ENCODE data around the gene MAOA.

The MAOA gene

GRCh38 chrX:43735957-43736356 lies 79.9 kb downstream of the MAOA start:
- TF ChIP-seq RAD21 (IDR thresholded peaks at IDR 0.05; ENCODE audit: low read depth) (no peak), ZBTB7A (IDR thresholded peaks at IDR 0.05; ENCODE audit: low read depth) (no peak), EGR1 (IDR thresholded peaks at IDR 0.05) (no peak), CEBPB (IDR thresholded peaks at IDR 0.05) (no peak), REST (IDR thresholded peaks at IDR 0.05; ENCODE audit: low read depth) (no peak), EP300 (IDR thresholded peaks at IDR 0.05; ENCODE audit: borderline replicate concordance) (no peak), TEAD4 (IDR thresholded peaks at IDR 0.05) (no peak)
- TF ChIP-seq, protein P1, sequence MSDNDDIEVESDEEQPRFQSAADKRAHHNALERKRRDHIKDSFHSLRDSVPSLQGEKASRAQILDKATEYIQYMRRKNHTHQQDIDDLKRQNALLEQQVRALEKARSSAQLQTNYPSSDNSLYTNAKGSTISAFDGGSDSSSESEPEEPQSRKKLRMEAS (IDR thresholded peaks at IDR 0.05): no peak

DNA sequence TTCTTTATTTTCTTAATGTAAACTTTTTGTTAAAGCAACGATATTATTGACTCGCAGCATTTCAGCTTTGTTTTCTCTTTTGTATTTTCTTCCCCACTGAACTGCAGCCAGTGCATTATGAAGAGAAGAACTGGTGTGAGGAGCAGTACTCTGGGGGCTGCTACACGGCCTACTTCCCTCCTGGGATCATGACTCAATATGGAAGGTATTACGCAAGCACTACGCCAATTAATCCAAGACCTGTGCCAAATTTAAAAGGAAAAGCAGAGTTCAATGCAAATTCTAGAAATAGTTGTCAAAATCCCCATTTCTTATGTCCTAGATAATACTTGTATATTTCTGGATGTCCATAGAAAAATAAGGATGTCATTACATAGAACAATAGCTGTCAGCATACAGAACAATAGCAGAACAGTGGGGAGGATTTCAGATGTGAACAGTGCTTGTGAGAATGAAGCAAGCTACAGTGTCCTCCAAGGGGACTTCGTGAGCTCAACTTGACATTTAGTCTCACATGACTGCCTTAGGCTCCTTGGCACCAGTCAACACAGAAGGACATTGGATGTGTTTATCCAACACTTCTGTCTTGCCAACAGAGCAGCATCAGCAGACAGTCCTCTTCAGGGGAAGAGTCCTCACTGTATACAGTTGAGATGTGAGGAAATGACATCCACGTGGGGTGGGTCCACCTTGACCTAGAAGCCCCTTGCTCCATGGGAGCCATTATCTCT lies 85.9 kb downstream of the MAOA start:
- TF ChIP-seq, protein P2, sequence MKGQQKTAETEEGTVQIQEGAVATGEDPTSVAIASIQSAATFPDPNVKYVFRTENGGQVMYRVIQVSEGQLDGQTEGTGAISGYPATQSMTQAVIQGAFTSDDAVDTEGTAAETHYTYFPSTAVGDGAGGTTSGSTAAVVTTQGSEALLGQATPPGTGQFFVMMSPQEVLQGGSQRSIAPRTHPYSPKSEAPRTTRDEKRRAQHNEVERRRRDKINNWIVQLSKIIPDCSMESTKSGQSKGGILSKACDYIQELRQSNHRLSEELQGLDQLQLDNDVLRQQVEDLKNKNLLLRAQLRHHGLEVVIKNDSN (IDR thresholded peaks at IDR 0.05): no peak
- TF ChIP-seq CEBPB (IDR thresholded peaks at IDR 0.05) (peak; percentile 75), ZBTB7A (IDR thresholded peaks at IDR 0.05; ENCODE audit: low read depth) (no peak)

DNA sequence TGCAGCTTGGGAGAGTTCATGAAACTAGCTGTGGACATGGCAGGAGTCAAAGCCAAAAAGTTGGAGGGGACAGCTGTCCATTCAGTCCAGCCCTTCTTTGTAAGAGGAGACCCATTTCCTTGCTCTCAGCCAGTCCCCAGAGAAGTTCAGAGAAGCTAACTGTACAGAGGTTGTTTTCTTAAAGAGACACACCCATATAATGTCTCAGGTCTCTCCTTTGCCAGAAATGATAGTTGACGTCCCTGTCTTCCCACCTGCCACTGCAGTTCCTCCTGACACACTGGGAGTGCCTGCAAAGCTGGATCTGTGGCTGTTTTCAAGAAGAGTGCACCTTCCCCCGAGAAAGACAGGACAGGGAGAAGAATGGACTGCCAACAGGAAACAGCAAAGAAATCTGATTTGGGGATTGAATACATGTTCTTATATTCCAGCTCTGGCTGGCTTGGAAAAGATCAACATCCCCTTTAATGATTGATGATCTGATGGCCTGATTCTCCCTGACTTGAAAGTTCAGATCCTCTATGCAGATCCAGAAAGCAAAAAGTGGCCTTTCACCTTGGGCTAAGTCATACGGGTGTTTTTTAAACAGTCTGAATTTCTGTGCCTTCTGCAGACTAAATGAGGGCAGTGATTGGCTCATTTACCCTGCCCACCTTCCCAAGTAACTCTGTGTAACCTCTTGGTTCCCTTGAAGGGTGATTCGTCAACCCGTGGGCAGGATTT lies 87.2 kb downstream of the MAOA start:
- TF ChIP-seq, protein P2 (IDR thresholded peaks at IDR 0.05): no peak

DNA sequence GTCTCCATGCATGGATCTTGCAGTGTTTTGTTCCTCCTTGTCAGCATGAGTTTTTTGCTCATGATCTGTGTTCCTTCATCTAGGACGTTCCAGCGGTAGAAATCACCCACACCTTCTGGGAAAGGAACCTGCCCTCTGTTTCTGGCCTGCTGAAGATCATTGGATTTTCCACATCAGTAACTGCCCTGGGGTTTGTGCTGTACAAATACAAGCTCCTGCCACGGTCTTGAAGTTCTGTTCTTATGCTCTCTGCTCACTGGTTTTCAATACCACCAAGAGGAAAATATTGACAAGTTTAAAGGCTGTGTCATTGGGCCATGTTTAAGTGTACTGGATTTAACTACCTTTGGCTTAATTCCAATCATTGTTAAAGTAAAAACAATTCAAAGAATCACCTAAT lies 88.2 kb downstream of the MAOA start:
- no peak for TF ChIP-seq CEBPB (IDR thresholded peaks at IDR 0.05)
- no peak for TF ChIP-seq YY1 (IDR thresholded peaks at IDR 0.05; ENCODE audit: low read depth)
- no peak for TF ChIP-seq CREB1 (IDR thresholded peaks at IDR 0.05; ENCODE audit: low read depth)
- no peak for TF ChIP-seq TCF12 (IDR thresholded peaks at IDR 0.05; ENCODE audit: low read depth)
- no peak for TF ChIP-seq RAD21 (IDR thresholded peaks at IDR 0.05; ENCODE audit: low read depth)
- no peak for TF ChIP-seq EP300 (IDR thresholded peaks at IDR 0.05; ENCODE audit: borderline replicate concordance)
- no peak for TF ChIP-seq EGR1 (IDR thresholded peaks at IDR 0.05)
- TF ChIP-seq ZBTB7A (IDR thresholded peaks at IDR 0.05; ENCODE audit: low read depth): no peak
- TF ChIP-seq TAF1 (IDR thresholded peaks at IDR 0.05; ENCODE audit: low read depth): no peak
- no peak for TF ChIP-seq REST (IDR thresholded peaks at IDR 0.05; ENCODE audit: low read depth)

- TF ChIP-seq YY1 (IDR thresholded peaks at IDR 0.05; ENCODE audit: low read depth) (no peak), CREB1 (IDR thresholded peaks at IDR 0.05; ENCODE audit: low read depth) (no peak), EP300 (IDR thresholded peaks at IDR 0.05; ENCODE audit: borderline replicate concordance) (no peak), TEAD4 (IDR thresholded peaks at IDR 0.05) (no peak), ZBTB7A (IDR thresholded peaks at IDR 0.05; ENCODE audit: low read depth) (no peak), NFIC (IDR thresholded peaks at IDR 0.05) (no peak), TAF1 (IDR thresholded peaks at IDR 0.05; ENCODE audit: low read depth) (no peak), REST (IDR thresholded peaks at IDR 0.05; ENCODE audit: low read depth) (no peak), RAD21 (IDR thresholded peaks at IDR 0.05; ENCODE audit: low read depth) (no peak), TCF12 (IDR thresholded peaks at IDR 0.05; ENCODE audit: low read depth) (no peak), CEBPB (IDR thresholded peaks at IDR 0.05) (no peak)
- TF ChIP-seq, protein P2 (IDR thresholded peaks at IDR 0.05): no peak
- TF ChIP-seq, protein P1 (IDR thresholded peaks at IDR 0.05): no peak
Observed at GRCh38 chrX:43745938-43746721, 90.0 kb downstream of the MAOA start.
